ENCODE measurements around the gene CFAP65. TPM values are rescaled to one million over a fixed set of nuclear protein-coding genes. Genes with fewer than 3 reads are reported as not detected.

Gene CFAP65
- total and polyA plus RNA-seq, 2 of the 4 experiments (the other 2 are of a cell fraction): not detected

- H3K27me3 ChIP-seq (ENCODE audit: control insufficient read depth, insufficient read depth, low read length): peaks cover 36% of the 10 kb centered on the region
- no peak overlapping the region for H3K4ac ChIP-seq (ENCODE audit: low read depth, low read length)
- no peak overlapping the region for H2AK9ac ChIP-seq (replicated peaks; ENCODE audit: low read depth, low read length, poor library complexity)
- no peak overlapping the region for H2BK20ac ChIP-seq (ENCODE audit: low read depth, low read length)
- H4K8ac ChIP-seq (ENCODE audit: low read depth in 2 of 2, low read length in 2 of 2): no peak overlapping the region
- no peak overlapping the region for H3K4me3 ChIP-seq (ENCODE audit: insufficient read depth, low read depth, low read length)
- H3K27ac ChIP-seq (ENCODE audit: insufficient read depth, low read length): no peak overlapping the region
- no peaks in the 10 kb centered on the region for H3K36me3 ChIP-seq (ENCODE audit: control insufficient read depth, insufficient read depth, low read length)
- H2AK5ac ChIP-seq (ENCODE audit: low read depth, low read length): no peak overlapping the region
- no peaks in the 10 kb centered on the region for H3K9me3 ChIP-seq (ENCODE audit: control insufficient read depth, insufficient read depth, low read length)
- H3K79me1 ChIP-seq (ENCODE audit: low read depth in 1 of 2, low read length in 2 of 2): no peaks in the 10 kb centered on the region
- no peak overlapping the region for H3K4me2 ChIP-seq (ENCODE audit: low read depth, low read length)
- DNase-seq (no peak), ATAC-seq (ENCODE audit: low read depth) (no peak)
- H4K5ac ChIP-seq (ENCODE audit: low read depth, low read length): no peak overlapping the region
- 80% methylated on average over 1 of the region's 2 CpGs; no CpG with 5 or more reads in 1 of the 2 experiments for WGBS, 2 experiments (ENCODE audit: extremely low coverage in 2 of 2, insufficient read length in 1 of 2)
- H3K23ac ChIP-seq (ENCODE audit: low read depth, low read length): no peak overlapping the region
- in situ Hi-C loops (cut with MboI; ENCODE audit: low sequenced_read_pairs): no loop called here
- H3K9ac ChIP-seq (ENCODE audit: low read depth, low read length): no peak overlapping the region
- POLR2A ChIA-PET (ENCODE audit: unreplicated experiment): interaction anchor here (0.6 kb wide), 1 partner anchor 360 kb away, joined by 3 read pairs; no protein-coding TSS in a partner anchor
- H2BK5ac ChIP-seq (ENCODE audit: low read depth, low read length, poor library complexity, severe bottlenecking): no peak overlapping the region
- no peak overlapping the region for H4K91ac ChIP-seq (ENCODE audit: insufficient read depth, low read depth, low read length)
- CTCF ChIA-PET: interaction anchor here (1.1 kb wide), 1 partner anchor 16 kb away, joined by 3 read pairs; no protein-coding TSS in a partner anchor
- no TSS peak for BruUV-seq (replicated peaks)
- no peak overlapping the region for H2BK15ac ChIP-seq (ENCODE audit: low read depth, low read length)
- no peak overlapping the region for H3K18ac ChIP-seq (ENCODE audit: low read depth, low read length)
- intact Hi-C loops (cut with micrococcal nuclease): no loop called here
- no peaks in the 10 kb centered on the region for H3K4me1 ChIP-seq (ENCODE audit: control insufficient read depth, insufficient read depth, low read length)
- H4K20me1 ChIP-seq (ENCODE audit: insufficient read depth, low read length): no peaks in the 10 kb centered on the region
- dilution Hi-C loops (cut with HindIII; ENCODE audit: low sequenced_read_pairs, unreplicated experiment): no loop called here
- TF ChIP-seq USF2 (IDR thresholded peaks at IDR 0.05; ENCODE audit: low read depth, low read length): no peak
- TF ChIP-seq CEBPB (IDR thresholded peaks at IDR 0.05; ENCODE audit: low read depth, low read length): no peak
- no peak for TF ChIP-seq FOS (IDR thresholded peaks at IDR 0.05; ENCODE audit: low read depth, low read length)
- TF ChIP-seq NFE2L2 (IDR thresholded peaks at IDR 0.05; ENCODE audit: low read depth, low read length): no peak
- no peak overlapping the region for H3K14ac ChIP-seq (replicated peaks; ENCODE audit: low read depth, low read length)
- H3K9me1 ChIP-seq (ENCODE audit: insufficient read depth, low read length): no peaks in the 10 kb centered on the region
- H3K56ac ChIP-seq (ENCODE audit: extremely low read depth, insufficient read depth, low read length): no peak overlapping the region
- no peak overlapping the region for H2BK120ac ChIP-seq (ENCODE audit: low read depth, low read length)
- no peak overlapping the region for H2AFZ ChIP-seq (replicated peaks; ENCODE audit: low read length, poor library complexity)
These were observed 1.4 kb upstream of the CFAP65 start for GRCh38 chr2:219042750-219043149.

All from IMR-90 (cell line).